Stimulated activated naive CD4-positive, alpha-beta T cell treated with Interleukin-2 at 50 U/mL for 16 hours (primary cell): Measurements from ENCODE around the gene FOXO4.
A peak's percentile ranks its signal among the peaks of the same experiment; 100 is the strongest.
"Not testable (repeated sequence)": the region's sequence is repeated elsewhere in the genome, so short reads cannot be mapped to it uniquely, and the experiment has no call there.

Experiments
- DNase-seq: peaks from one replicate; lab custom pipeline; 2025; lab: John Stamatoyannopoulos, UW

FOXO4 gene

GRCh38 chrX:71095555-71095980 lies at the start of gene FOXO4:
Gene FOXO4, plus strand, starts transcription at chrX:71095851. Its CDS starts 678 bp downstream, at chrX:71096529.
- peak; percentile 85 for DNase-seq

GRCh38 chrX:71047891-71048290 lies 47.8 kb upstream of the FOXO4 start:
- DNase-seq = not testable (repeated sequence)

- DNase-seq = no peak
Observed at GRCh38 chrX:71052721-71053120, 42.9 kb upstream of the FOXO4 start.

- no peak for DNase-seq
Observed at GRCh38 chrX:71053217-71053621, 42.4 kb upstream of the FOXO4 start.

- no peak for DNase-seq
Observed at GRCh38 chrX:71056867-71057266, 38.8 kb upstream of the FOXO4 start.

- no peak for DNase-seq
Observed at GRCh38 chrX:71057848-71058530, 37.7 kb upstream of the FOXO4 start.

GRCh38 chrX:71060127-71060526 lies 35.5 kb upstream of the FOXO4 start:
- no peak for DNase-seq

GRCh38 chrX:71067089-71067488 lies 28.6 kb upstream of the FOXO4 start:
- no peak for DNase-seq

- no peak for DNase-seq
Observed at GRCh38 chrX:71067712-71068043, 28.0 kb upstream of the FOXO4 start.

- peak; percentile 85 for DNase-seq
Observed at GRCh38 chrX:71068044-71068918, 27.4 kb upstream of the FOXO4 start, which contains the start of gene SNX12. Gene SNX12, minus strand, starts transcription at chrX:71068334. Its CDS starts 28 bp downstream, at chrX:71068306.

- DNase-seq = no peak
Observed at GRCh38 chrX:71070531-71070930, 25.1 kb upstream of the FOXO4 start.

- no peak for DNase-seq
Observed at GRCh38 chrX:71081330-71082123, 14.1 kb upstream of the FOXO4 start.

GRCh38 chrX:71082124-71082647 lies 13.5 kb upstream of the FOXO4 start:
- no peak for DNase-seq

GRCh38 chrX:71082822-71083221 lies 12.8 kb upstream of the FOXO4 start:
- no peak for DNase-seq

- DNase-seq = no peak
Observed at GRCh38 chrX:71085900-71086299, 9.8 kb upstream of the FOXO4 start.

GRCh38 chrX:71091263-71091662 lies 4.4 kb upstream of the FOXO4 start:
- no peak for DNase-seq

GRCh38 chrX:71095033-71095432 lies 618 bp upstream of the FOXO4 start:
- DNase-seq = no peak

- DNase-seq = no peak
Observed at GRCh38 chrX:71095981-71096759, 519 bp downstream of the FOXO4 start.

- DNase-seq = no peak
Observed at GRCh38 chrX:71096760-71097032, 1.0 kb downstream of the FOXO4 start.

GRCh38 chrX:71098302-71098701 lies 2.7 kb downstream of the FOXO4 start:
- peak; percentile 69 for DNase-seq

- DNase-seq = no peak
Observed at GRCh38 chrX:71098951-71099506, 3.4 kb downstream of the FOXO4 start.
